K562 (cell line): ENCODE data around the gene SCAMP5. TPM values are rescaled to one million over a fixed set of nuclear protein-coding genes. Genes with fewer than 3 reads are reported as not detected.

Experiments used
- ATAC-seq: fragments of 200-7000 bp; cut with Tn5 transposase; 3 replicates; pipeline ENCODE4 v1.9.1; 2020; ENCODE audit warnings: moderate library complexity
- BruUV-seq: library from RNA; stranded (reverse); fragments of 400-500 nt; replicated peaks from 2 replicates; lab custom pipeline; 2021; lab: Mats Ljungman, UMichigan
- CTCF ChIA-PET: fragments of 300-600 bp; formaldehyde crosslinking; extraction: SDS; loops from one replicate; lab custom pipeline; 2021; ENCODE audit warnings: low intra/inter-chr PET ratio; lab: Yijun Ruan, JAX
- POLR2A ChIA-PET: fragments of 300-600, 350-650 bp; sonication (Branson Sonifier 250); formaldehyde crosslinking; extraction: SDS; loops from one replicate; lab custom pipeline; 2021; ENCODE audit warnings: antibody characterized with exemption, inconsistent platforms; lab: Yijun Ruan, JAX
- DNase-seq, 4 experiments: peaks; one replicate each; pipeline versions ENCODE4 v3.0.0 to v3.0.0-alpha.2; 2011 to 2018; ENCODE audit warnings: low spot score in 3 of 4, mixed read lengths in 3 of 4; ENCODE audit errors: extremely low read depth in 1 of 4
- FAIRE-seq: peaks from 2 replicates; lab custom pipeline; 2011; peaks lifted over from hg19 to GRCh38; lab: Jason Lieb, UNC
- H2AFZ ChIP-seq: 2 replicates; pipeline ENCODE4 v1.6.0; 2011; ENCODE audit warnings: low read depth, low read length, control low read depth, inconsistent platforms
- H3K27ac ChIP-seq: fragments of 200-600 bp; 3 replicates; pipeline ENCODE4 v1.8.0; 2011; ENCODE audit warnings: low read depth, mild to moderate bottlenecking, control low read depth, inconsistent platforms, low read length, moderate library complexity, mixed read lengths; ENCODE audit errors: extremely low read depth
- H3K27me3 ChIP-seq, 2 experiments: fragments of 300-600 bp in 1 of 2; 2 replicates in 1 of 2; 3 replicates in 1 of 2; pipeline versions ENCODE4 v1.6.0 to v1.8.0; 2011; ENCODE audit warnings: inconsistent platforms in 2 of 2, low read length in 2 of 2, mild to moderate bottlenecking in 1 of 2, mixed read lengths in 1 of 2, moderate library complexity in 1 of 2; ENCODE audit not compliant: control insufficient read depth in 2 of 2, insufficient read depth in 2 of 2
- H3K36me3 ChIP-seq: fragments of 300-600 bp; 3 replicates; pipeline ENCODE4 v1.8.0; 2011; ENCODE audit warnings: mild to moderate bottlenecking, low read length, inconsistent platforms; ENCODE audit not compliant: control insufficient read depth, insufficient read depth
- H3K4me1 ChIP-seq, 2 experiments: fragments of 200-600 bp in 1 of 2; replicated peaks in 1 of 2; 2 replicates in 1 of 2; 3 replicates in 1 of 2; pipeline versions ENCODE4 v1.5.1 to v1.8.0; 2011; ENCODE audit warnings: inconsistent platforms in 2 of 2, low read length in 2 of 2, mild to moderate bottlenecking in 1 of 2, mixed read lengths in 1 of 2, moderate library complexity in 1 of 2; ENCODE audit not compliant: control insufficient read depth in 2 of 2, insufficient read depth in 2 of 2
- H3K4me2 ChIP-seq: 2 replicates; pipeline ENCODE4 v1.6.1; 2011; ENCODE audit warnings: low read length, control low read depth, inconsistent platforms, mixed read lengths; ENCODE audit not compliant: insufficient read depth
- H3K4me3 ChIP-seq: fragments of 200-600 bp; sonication (generic), shearing (Covaris generic); 2 replicates; pipeline ENCODE4 v1.5.1; 2016; ENCODE audit warnings: control low read depth, inconsistent platforms
- H3K79me2 ChIP-seq: fragments of 200-600 bp; 3 replicates; pipeline ENCODE4 v1.8.0; 2011; ENCODE audit warnings: low read length, inconsistent platforms; ENCODE audit not compliant: control insufficient read depth, insufficient read depth
- H3K9ac ChIP-seq, 2 experiments: 2 replicates each; pipeline versions ENCODE4 v1.6.0 to v1.6.1; 2011; ENCODE audit warnings: low read depth in 2 of 2, low read length in 2 of 2, control low read depth in 1 of 2, inconsistent platforms in 1 of 2, mild to moderate bottlenecking in 1 of 2, mixed read lengths in 1 of 2; ENCODE audit not compliant: insufficient read depth in 1 of 2
- H3K9me1 ChIP-seq: one replicate; pipeline ENCODE4 v1.6.0; 2011; ENCODE audit warnings: inconsistent platforms, mild to moderate bottlenecking, low read length, moderate library complexity; ENCODE audit not compliant: control insufficient read depth, insufficient read depth
- H3K9me3 ChIP-seq: replicated peaks from 2 replicates; pipeline ENCODE4 v1.5.1; 2011; ENCODE audit warnings: low read depth, low read length, inconsistent platforms; ENCODE audit not compliant: control insufficient read depth, insufficient read depth
- H4K20me1 ChIP-seq: replicated peaks from 2 replicates; pipeline ENCODE4 v1.6.1; 2011; ENCODE audit warnings: low read length, inconsistent platforms, mixed read lengths; ENCODE audit not compliant: control insufficient read depth, insufficient read depth
- CREB3L1 ChIP-seq: fragments of 450-650 bp; IDR thresholded peaks from 2 replicates; pipeline ENCODE4 v1.6.1; 2014; ENCODE audit warnings: low read depth, mild to moderate bottlenecking, moderate library complexity, borderline replicate concordance
- MBD1 ChIP-seq: fragments of 250-450 bp; sonication (Bioruptor Pico); IDR thresholded peaks from 2 replicates; pipeline ENCODE4 v1.8.0; 2022; ENCODE audit warnings: inconsistent platforms
- TEAD1 ChIP-seq, 2 experiments: fragments of 450-650 bp in 1 of 2; sonication (generic) in 1 of 2; formaldehyde crosslinking; IDR thresholded peaks; 2 replicates each; pipeline versions ENCODE4 v1.4.0 to v1.8.0; 2020 to 2022; ENCODE audit warnings: mild to moderate bottlenecking in 2 of 2, missing genetic modification reagents in 1 of 2
- WGBS: fragments of 100-300 bp; shearing (Covaris generic); methylation state at CpG from one replicate; pipeline ENCODE4 v1.1.6; 2016; ENCODE audit warnings: low coverage, mixed read lengths; ENCODE audit not compliant: insufficient coverage; ENCODE audit errors: missing lambda C conversion rate; 5-methylcytosine and 5-hydroxymethylcytosine counted together
- in situ Hi-C: fragments of 300-500 bp; cut with MboI; formaldehyde crosslinking; loops from 4 replicates; pipeline ENCODE4 v1.15.0; 2018; ENCODE audit warnings: inconsistent platforms, mixed read lengths
- intact Hi-C: fragments of 100-400 bp; cut with micrococcal nuclease; formaldehyde crosslinking; loops from 2 replicates; pipeline ENCODE4 v1.14.2; 2022
- polyA plus RNA-seq, 8 experiments: library from polyadenylated mRNA; depleted of rRNA in 4 of 8; stranded (reverse) in 5 of 8; unstranded in 3 of 8; fragments of >200 nt; fragmentation: Nextera tagmentation in 2 of 8; fragmentation: Illumina TruSeq in 1 of 8; extraction: Ambion mirVana in 2 of 8; extraction: Trizol in 1 of 8; gene quantifications; 2 replicates each; pipeline versions ENCODE4 v1.2.1 to v1.2.3, GENCODE V29; 2011 to 2014; ENCODE audit warnings: inconsistent platforms in 1 of 8, missing spikeins in 1 of 8
- total RNA-seq, 7 experiments: library from RNA; depleted of rRNA in 6 of 7; stranded (reverse); fragments of >200 nt in 6 of 7; fragmentation: Illumina TruSeq in 2 of 7; extraction: Trizol in 2 of 7; gene quantifications; 2 replicates each; pipeline versions ENCODE4 v1.2.1 to v1.2.3, GENCODE V29; 2011 to 2021; ENCODE audit warnings: low replicate concordance in 1 of 7
- TF ChIP-seq, protein P1 (sequence below): fragments of 450-650 bp; IDR thresholded peaks from 2 replicates; pipeline ENCODE4 v1.6.1; 2016; ENCODE audit warnings: mild to moderate bottlenecking, moderate library complexity

SCAMP5 gene
- total and polyA plus RNA-seq, 9 of the 15 experiments (the other 6 are each of a cell fraction or from before 2014, with no cell fraction given), result 0.09 to 0.29 (median 0.19) TPM; not detected in 5

DNA sequence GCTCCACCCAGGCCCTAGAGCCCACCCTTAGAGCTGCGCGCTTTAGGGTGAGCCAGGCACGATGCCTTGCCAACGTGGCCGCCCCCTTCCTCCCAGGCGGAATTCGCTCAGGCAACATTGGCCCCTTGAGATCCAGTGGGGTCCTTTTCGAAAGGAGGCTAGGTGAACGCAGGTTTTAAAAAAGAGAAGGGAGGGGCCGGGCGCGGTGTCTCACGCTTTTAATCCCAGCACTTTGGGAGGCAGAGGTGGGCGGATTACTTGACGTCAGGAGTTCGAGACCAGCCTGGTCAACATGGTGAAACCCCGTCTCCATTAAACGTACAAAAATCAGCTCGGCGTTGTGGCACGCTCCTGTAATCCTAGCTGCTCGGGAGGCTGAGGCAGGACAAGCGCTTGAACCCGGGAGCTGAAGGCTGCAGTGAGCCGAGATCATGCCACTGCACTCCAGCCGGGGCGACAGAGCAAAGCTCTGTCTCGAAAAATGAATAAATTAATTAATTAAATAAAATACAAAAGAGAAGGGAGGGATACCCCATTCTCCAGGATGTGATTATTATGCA lies 37.8 kb upstream of the SCAMP5 start:
- ChIA-PET CTCF (no interaction called here), POLR2A (interaction anchor here (0.5 to 1.6 kb wide), 4 partner anchors 8 to 694 kb away, joined by 3 to 5 read pairs (median 4); no protein-coding TSS in a partner anchor)
- no peaks in the 10 kb centered on the region for H3K36me3 ChIP-seq
- peak overlapping the region; percentile 93 for H2AFZ ChIP-seq
- H3K79me2 ChIP-seq, result peaks cover 7% of the 10 kb centered on the region; the same call in 1 of the 3 replicates
- peak overlapping the region; percentile 43 to 91; a peak in 3 of 4 replicates for H3K9ac ChIP-seq
- in situ Hi-C loops, result no loop called here
- BruUV-seq, result no TSS peak
- DNase-seq (no peak), FAIRE-seq (no peak), ATAC-seq (no peak)
- peaks cover 28 to 39% of the 10 kb centered on the region in 2 experiments for H3K27me3 ChIP-seq
- peak overlapping the region; percentile 52 for H3K4me3 ChIP-seq
- WGBS, result 21% methylated on average over 27 of the region's 28 CpGs
- peak overlapping the region; percentile 73 for H3K4me2 ChIP-seq
- H4K20me1 ChIP-seq, result peaks cover 27% of the 10 kb centered on the region
- H3K9me3 ChIP-seq, result no peaks in the 10 kb centered on the region
- intact Hi-C loops, result loop anchor here (10.0 kb wide), 2 partner anchors 247 to 583 kb away; partner anchors contain the start of gene C15orf39
- H3K4me1 ChIP-seq, result peaks cover 34 to 55% of the 10 kb centered on the region in 2 experiments
- peaks cover 4% of the 10 kb centered on the region for H3K9me1 ChIP-seq
- H3K27ac ChIP-seq, result no peak overlapping the region
- no peak for TF ChIP-seq MBD1 (CRISPR knock-in tag)
- TF ChIP-seq, protein P1, sequence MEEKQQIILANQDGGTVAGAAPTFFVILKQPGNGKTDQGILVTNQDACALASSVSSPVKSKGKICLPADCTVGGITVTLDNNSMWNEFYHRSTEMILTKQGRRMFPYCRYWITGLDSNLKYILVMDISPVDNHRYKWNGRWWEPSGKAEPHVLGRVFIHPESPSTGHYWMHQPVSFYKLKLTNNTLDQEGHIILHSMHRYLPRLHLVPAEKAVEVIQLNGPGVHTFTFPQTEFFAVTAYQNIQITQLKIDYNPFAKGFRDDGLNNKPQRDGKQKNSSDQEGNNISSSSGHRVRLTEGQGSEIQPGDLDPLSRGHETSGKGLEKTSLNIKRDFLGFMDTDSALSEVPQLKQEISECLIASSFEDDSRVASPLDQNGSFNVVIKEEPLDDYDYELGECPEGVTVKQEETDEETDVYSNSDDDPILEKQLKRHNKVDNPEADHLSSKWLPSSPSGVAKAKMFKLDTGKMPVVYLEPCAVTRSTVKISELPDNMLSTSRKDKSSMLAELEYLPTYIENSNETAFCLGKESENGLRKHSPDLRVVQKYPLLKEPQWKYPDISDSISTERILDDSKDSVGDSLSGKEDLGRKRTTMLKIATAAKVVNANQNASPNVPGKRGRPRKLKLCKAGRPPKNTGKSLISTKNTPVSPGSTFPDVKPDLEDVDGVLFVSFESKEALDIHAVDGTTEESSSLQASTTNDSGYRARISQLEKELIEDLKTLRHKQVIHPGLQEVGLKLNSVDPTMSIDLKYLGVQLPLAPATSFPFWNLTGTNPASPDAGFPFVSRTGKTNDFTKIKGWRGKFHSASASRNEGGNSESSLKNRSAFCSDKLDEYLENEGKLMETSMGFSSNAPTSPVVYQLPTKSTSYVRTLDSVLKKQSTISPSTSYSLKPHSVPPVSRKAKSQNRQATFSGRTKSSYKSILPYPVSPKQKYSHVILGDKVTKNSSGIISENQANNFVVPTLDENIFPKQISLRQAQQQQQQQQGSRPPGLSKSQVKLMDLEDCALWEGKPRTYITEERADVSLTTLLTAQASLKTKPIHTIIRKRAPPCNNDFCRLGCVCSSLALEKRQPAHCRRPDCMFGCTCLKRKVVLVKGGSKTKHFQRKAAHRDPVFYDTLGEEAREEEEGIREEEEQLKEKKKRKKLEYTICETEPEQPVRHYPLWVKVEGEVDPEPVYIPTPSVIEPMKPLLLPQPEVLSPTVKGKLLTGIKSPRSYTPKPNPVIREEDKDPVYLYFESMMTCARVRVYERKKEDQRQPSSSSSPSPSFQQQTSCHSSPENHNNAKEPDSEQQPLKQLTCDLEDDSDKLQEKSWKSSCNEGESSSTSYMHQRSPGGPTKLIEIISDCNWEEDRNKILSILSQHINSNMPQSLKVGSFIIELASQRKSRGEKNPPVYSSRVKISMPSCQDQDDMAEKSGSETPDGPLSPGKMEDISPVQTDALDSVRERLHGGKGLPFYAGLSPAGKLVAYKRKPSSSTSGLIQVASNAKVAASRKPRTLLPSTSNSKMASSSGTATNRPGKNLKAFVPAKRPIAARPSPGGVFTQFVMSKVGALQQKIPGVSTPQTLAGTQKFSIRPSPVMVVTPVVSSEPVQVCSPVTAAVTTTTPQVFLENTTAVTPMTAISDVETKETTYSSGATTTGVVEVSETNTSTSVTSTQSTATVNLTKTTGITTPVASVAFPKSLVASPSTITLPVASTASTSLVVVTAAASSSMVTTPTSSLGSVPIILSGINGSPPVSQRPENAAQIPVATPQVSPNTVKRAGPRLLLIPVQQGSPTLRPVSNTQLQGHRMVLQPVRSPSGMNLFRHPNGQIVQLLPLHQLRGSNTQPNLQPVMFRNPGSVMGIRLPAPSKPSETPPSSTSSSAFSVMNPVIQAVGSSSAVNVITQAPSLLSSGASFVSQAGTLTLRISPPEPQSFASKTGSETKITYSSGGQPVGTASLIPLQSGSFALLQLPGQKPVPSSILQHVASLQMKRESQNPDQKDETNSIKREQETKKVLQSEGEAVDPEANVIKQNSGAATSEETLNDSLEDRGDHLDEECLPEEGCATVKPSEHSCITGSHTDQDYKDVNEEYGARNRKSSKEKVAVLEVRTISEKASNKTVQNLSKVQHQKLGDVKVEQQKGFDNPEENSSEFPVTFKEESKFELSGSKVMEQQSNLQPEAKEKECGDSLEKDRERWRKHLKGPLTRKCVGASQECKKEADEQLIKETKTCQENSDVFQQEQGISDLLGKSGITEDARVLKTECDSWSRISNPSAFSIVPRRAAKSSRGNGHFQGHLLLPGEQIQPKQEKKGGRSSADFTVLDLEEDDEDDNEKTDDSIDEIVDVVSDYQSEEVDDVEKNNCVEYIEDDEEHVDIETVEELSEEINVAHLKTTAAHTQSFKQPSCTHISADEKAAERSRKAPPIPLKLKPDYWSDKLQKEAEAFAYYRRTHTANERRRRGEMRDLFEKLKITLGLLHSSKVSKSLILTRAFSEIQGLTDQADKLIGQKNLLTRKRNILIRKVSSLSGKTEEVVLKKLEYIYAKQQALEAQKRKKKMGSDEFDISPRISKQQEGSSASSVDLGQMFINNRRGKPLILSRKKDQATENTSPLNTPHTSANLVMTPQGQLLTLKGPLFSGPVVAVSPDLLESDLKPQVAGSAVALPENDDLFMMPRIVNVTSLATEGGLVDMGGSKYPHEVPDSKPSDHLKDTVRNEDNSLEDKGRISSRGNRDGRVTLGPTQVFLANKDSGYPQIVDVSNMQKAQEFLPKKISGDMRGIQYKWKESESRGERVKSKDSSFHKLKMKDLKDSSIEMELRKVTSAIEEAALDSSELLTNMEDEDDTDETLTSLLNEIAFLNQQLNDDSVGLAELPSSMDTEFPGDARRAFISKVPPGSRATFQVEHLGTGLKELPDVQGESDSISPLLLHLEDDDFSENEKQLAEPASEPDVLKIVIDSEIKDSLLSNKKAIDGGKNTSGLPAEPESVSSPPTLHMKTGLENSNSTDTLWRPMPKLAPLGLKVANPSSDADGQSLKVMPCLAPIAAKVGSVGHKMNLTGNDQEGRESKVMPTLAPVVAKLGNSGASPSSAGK, result peak; percentile 1; the same call in 1 of the 2 replicates
- TF ChIP-seq TEAD1 (CRISPR knock-in tag; IDR thresholded peaks at IDR 0.05), result 0 out of 4 replicates have a peak, but pooled peaks of 1 of the 2 experiments have one; percentile 36
- peak; percentile 29; the same call in 1 of the 2 replicates for TF ChIP-seq CREB3L1
